Mesendoderm (in vitro differentiated cells): ENCODE data around the gene RPL35.
"Not testable (repeated sequence)": the region's sequence is repeated elsewhere in the genome, so short reads cannot be mapped to it uniquely, and the experiment has no call there.

Source experiments
- DNase-seq: peaks from one replicate; pipeline ENCODE4 v3.0.0; 2013
- H2AK5ac ChIP-seq: 2 replicates; pipeline ENCODE4 v1.6.1; 2013; ENCODE audit warnings: low read length, inconsistent platforms
- H2BK120ac ChIP-seq: 2 replicates; pipeline ENCODE4 v1.6.1; 2013; ENCODE audit warnings: low read depth, mild to moderate bottlenecking, low read length, moderate library complexity, mixed read lengths
- H2BK15ac ChIP-seq: replicated peaks from 2 replicates; pipeline ENCODE4 v1.6.1; 2013; ENCODE audit warnings: low read depth, mild to moderate bottlenecking, moderate library complexity
- H2BK5ac ChIP-seq: 2 replicates; pipeline ENCODE4 v1.6.1; 2013; ENCODE audit warnings: low read length, inconsistent platforms
- H3K18ac ChIP-seq: 2 replicates; pipeline ENCODE4 v1.6.1; 2013; ENCODE audit warnings: mild to moderate bottlenecking, low read length, mixed read lengths
- H3K23ac ChIP-seq: one replicate; pipeline ENCODE4 v1.6.1; 2013; ENCODE audit warnings: low read length
- H3K27ac ChIP-seq: 2 replicates; pipeline ENCODE4 v1.5.1; 2013; ENCODE audit warnings: low read depth, mild to moderate bottlenecking, inconsistent platforms, low read length, moderate library complexity
- H3K27me3 ChIP-seq: 2 replicates; pipeline ENCODE4 v1.6.1; 2013; ENCODE audit warnings: low read length, control low read depth, mild to moderate bottlenecking, inconsistent platforms; ENCODE audit not compliant: insufficient read depth, poor library complexity
- H3K36me3 ChIP-seq: 2 replicates; pipeline ENCODE4 v1.6.1; 2013; ENCODE audit warnings: low read length, inconsistent platforms; ENCODE audit not compliant: control insufficient read depth, insufficient read depth
- H3K4ac ChIP-seq: one replicate; pipeline ENCODE4 v1.6.1; 2013; ENCODE audit warnings: low read depth, mild to moderate bottlenecking, low read length, moderate library complexity
- H3K4me1 ChIP-seq: 2 replicates; pipeline ENCODE4 v1.6.1; 2013; ENCODE audit warnings: low read depth, low read length, inconsistent platforms; ENCODE audit not compliant: control insufficient read depth
- H3K4me2 ChIP-seq: 2 replicates; pipeline ENCODE4 v1.6.1; 2013; ENCODE audit warnings: low read length
- H3K4me3 ChIP-seq: 2 replicates; pipeline ENCODE4 v1.5.1; 2013; ENCODE audit warnings: mild to moderate bottlenecking, low read length
- H3K56ac ChIP-seq: one replicate; pipeline ENCODE4 v1.6.1; 2013; ENCODE audit warnings: low read length
- H3K79me1 ChIP-seq: 2 replicates; pipeline ENCODE4 v1.6.1; 2013; ENCODE audit warnings: low read length, inconsistent platforms
- H3K79me2 ChIP-seq: 2 replicates; pipeline ENCODE4 v1.6.1; 2013; ENCODE audit warnings: mild to moderate bottlenecking, low read length; ENCODE audit not compliant: control insufficient read depth, insufficient read depth
- H3K9ac ChIP-seq: 2 replicates; pipeline ENCODE4 v1.6.1; 2013; ENCODE audit warnings: low read length, inconsistent platforms
- H4K5ac ChIP-seq: one replicate; pipeline ENCODE4 v1.6.1; 2013; ENCODE audit warnings: low read length
- H4K8ac ChIP-seq: one replicate; pipeline ENCODE4 v1.6.1; 2013; ENCODE audit warnings: low read depth, mild to moderate bottlenecking, control low read depth, low read length, moderate library complexity
- WGBS: extraction: QIAGEN DNeasy Blood & Tissue Kit; methylation state at CpG from one replicate; pipeline ENCODE4 v1.1.7; 2013; ENCODE audit warnings: low lambda C conversion rate, missing lambda C conversion rate; ENCODE audit not compliant: insufficient coverage; ENCODE audit errors: extremely low coverage; 5-methylcytosine and 5-hydroxymethylcytosine counted together

The RPL35 gene

DNA sequence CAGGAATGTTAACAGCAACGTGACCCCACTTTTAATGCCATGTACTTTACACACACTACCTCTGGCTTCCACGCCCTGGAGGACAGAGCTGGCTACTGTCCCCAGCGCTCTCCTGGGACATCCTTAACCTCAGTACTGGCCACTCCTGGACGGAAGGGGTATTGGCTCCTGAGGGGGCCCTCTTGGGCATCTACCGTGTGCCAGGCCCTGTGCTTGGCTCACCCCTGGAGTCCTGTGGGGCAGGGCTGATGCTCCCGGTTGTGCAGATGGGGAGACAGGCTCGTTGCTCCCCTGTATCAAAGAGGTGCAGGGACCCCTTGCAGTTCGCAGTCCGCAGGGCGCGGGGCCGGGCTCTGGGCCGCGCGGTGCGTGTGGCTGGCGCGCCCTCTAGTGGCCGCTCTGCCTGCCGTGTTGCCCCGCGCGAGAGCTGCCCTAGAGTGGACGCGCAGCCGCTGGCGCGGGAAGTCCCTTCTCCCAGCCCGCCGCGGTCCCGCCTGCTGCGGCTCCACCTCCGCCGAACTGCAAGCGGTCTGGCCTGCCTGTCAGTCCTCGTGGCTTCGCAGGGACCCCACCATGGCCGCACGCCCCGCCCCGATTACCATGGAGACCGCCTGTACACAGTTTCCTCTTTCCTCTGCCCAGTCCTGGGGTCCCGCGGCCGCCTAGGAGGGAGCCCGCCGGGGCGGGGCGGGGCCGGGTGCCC is 8.8 kb downstream of the RPL35 start, which contains the start of gene WDR38:
Gene WDR38 (plus strand): TSS at position 632 of the 703 bp plus-strand sequence. CDS start 72 bp downstream, outside the sequence.
- no peak within 1 kb of the TSS for H2AK5ac ChIP-seq
- no peak within 1 kb of the TSS for H3K4ac ChIP-seq
- no peaks in the 10 kb centered on the region for H3K4me1 ChIP-seq
- no peak within 1 kb of the TSS for H3K23ac ChIP-seq
- no peak within 1 kb of the TSS for H4K5ac ChIP-seq
- H4K8ac ChIP-seq = no peak within 1 kb of the TSS
- H3K27ac ChIP-seq = no peak within 1 kb of the TSS
- H3K4me3 ChIP-seq = no peak within 1 kb of the TSS
- H2BK5ac ChIP-seq = no peak within 1 kb of the TSS
- no peaks in the 10 kb centered on the region for H3K79me2 ChIP-seq
- H3K79me1 ChIP-seq = peaks cover 2% of the 10 kb centered on the region
- peak within 1 kb of the TSS; percentile 79 for H3K56ac ChIP-seq
- no peak within 1 kb of the TSS for H2BK120ac ChIP-seq
- DNase-seq = peak; percentile 91
- peaks cover 6% of the 10 kb centered on the region for H3K36me3 ChIP-seq
- no peak within 1 kb of the TSS for H3K18ac ChIP-seq
- H3K4me2 ChIP-seq = peak within 1 kb of the TSS; percentile 90
- no CpG with 5 or more reads among the region's 51 CpGs for WGBS
- no peak within 1 kb of the TSS for H2BK15ac ChIP-seq
- no peaks in the 10 kb centered on the region for H3K27me3 ChIP-seq
- H3K9ac ChIP-seq = peak within 1 kb of the TSS; percentile 60

DNA sequence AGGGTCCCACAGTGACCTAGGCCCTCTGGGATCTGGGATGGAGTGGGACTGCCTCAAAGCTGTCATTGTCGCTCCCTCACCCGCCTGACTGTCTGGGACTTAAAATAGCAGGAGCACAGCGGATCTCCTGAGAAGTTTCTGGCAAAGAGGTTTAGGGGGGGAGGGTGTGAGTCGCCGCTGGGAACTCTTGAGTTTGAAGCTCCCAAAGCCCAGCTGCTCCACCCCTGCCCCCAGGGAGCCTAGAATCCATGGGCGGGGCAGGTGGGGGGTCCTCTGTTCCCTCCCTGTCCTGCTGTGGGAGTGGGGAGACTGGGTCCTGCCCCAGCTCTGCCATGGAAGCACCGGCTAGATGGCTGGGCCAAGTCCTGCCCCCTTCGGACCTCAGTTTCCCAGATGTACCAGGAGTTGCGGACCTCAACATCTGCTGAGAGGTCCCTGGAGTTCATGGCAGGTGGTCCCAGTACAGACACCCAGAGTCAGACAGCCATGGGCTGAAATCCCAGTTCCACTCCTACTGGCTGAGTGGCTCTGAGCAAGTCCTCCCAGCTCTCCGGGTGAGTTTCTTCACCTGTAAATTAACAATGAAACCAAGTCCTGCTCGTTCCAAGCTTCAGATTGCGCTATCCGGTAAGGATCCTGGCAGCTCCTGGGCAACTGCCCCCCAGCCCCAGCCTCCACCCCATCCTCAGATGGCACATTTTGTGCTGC is 9.5 kb downstream of the RPL35 start:
- H3K4me2 ChIP-seq = no peak overlapping the region
- H3K9ac ChIP-seq = no peak overlapping the region
- H4K8ac ChIP-seq = no peak overlapping the region
- H3K18ac ChIP-seq = no peak overlapping the region
- H3K27ac ChIP-seq = no peak overlapping the region
- no peak overlapping the region for H2BK120ac ChIP-seq
- H4K5ac ChIP-seq = no peak overlapping the region
- no peak overlapping the region for H3K4ac ChIP-seq
- no peaks in the 10 kb centered on the region for H3K4me1 ChIP-seq
- DNase-seq = no peak
- H3K79me1 ChIP-seq = no peaks in the 10 kb centered on the region
- WGBS = no CpG with 5 or more reads among the region's 13 CpGs
- peaks cover 1% of the 10 kb centered on the region for H3K36me3 ChIP-seq
- no peak overlapping the region for H2BK15ac ChIP-seq
- no peak overlapping the region for H2AK5ac ChIP-seq
- H3K27me3 ChIP-seq = no peaks in the 10 kb centered on the region
- H3K4me3 ChIP-seq = no peak overlapping the region
- no peak overlapping the region for H2BK5ac ChIP-seq
- H3K23ac ChIP-seq = no peak overlapping the region
- no peaks in the 10 kb centered on the region for H3K79me2 ChIP-seq
- H3K56ac ChIP-seq = no peak overlapping the region

DNA sequence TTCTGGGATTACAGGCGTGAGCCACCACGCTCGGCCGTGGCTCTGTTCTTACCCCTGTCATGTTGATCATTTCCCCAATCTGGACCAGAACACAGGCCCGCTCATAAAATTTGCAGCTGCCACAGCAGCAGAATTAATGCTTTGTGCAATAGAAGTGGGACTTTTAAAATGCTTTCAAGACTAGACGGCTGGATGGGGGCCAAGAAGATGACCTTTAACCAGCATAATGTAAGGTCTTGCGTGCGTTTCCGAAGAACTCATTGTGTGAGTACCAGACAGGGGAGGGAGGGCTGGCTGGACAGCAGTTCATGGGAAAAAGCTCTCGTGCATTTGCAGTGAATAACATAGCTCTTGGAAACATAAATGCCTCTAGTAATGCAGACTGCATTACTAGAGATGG is 12.0 kb downstream of the RPL35 start:
- H3K4me1 ChIP-seq = no peaks in the 10 kb centered on the region
- no peak overlapping the region for H3K27ac ChIP-seq
- no peak overlapping the region for H3K23ac ChIP-seq
- no peak overlapping the region for H3K4me2 ChIP-seq
- no peaks in the 10 kb centered on the region for H3K79me2 ChIP-seq
- no peak overlapping the region for H4K8ac ChIP-seq
- H3K4me3 ChIP-seq = no peak overlapping the region
- H3K56ac ChIP-seq = no peak overlapping the region
- H3K9ac ChIP-seq = no peak overlapping the region
- H2BK5ac ChIP-seq = no peak overlapping the region
- no peaks in the 10 kb centered on the region for H3K79me1 ChIP-seq
- H3K18ac ChIP-seq = no peak overlapping the region
- no CpG with 5 or more reads among the region's 10 CpGs for WGBS
- no peaks in the 10 kb centered on the region for H3K36me3 ChIP-seq
- H2BK15ac ChIP-seq = no peak overlapping the region
- no peak overlapping the region for H4K5ac ChIP-seq
- no peak overlapping the region for H2AK5ac ChIP-seq
- H3K4ac ChIP-seq = no peak overlapping the region
- DNase-seq = no peak
- no peak overlapping the region for H2BK120ac ChIP-seq
- no peaks in the 10 kb centered on the region for H3K27me3 ChIP-seq

DNA sequence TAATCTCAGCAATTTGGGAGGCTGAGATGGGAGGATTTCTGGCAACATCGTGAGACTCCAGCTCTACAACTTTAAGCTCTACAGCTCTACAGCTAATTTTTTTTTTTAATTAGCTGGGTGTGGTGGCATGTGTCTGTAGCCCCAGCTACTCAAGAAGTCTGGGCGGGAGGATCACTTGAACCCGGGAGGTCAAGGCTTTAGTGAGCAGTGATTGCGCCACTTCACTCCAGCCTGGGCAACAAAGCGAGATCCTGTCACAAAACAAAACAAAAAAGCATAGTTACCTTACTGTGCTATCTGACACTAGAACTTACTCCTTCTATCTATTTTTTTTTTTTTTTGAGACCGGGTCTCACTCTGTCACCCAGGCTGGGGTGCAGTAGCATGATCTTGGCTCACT is 14.8 kb downstream of the RPL35 start:
- H3K23ac ChIP-seq = no peak overlapping the region
- H3K36me3 ChIP-seq = no peaks in the 10 kb centered on the region
- H2AK5ac ChIP-seq = no peak overlapping the region
- no peak overlapping the region for H3K4ac ChIP-seq
- H3K56ac ChIP-seq = no peak overlapping the region
- H3K4me2 ChIP-seq = no peak overlapping the region
- H3K9ac ChIP-seq = no peak overlapping the region
- no peaks in the 10 kb centered on the region for H3K79me2 ChIP-seq
- H3K4me1 ChIP-seq = no peaks in the 10 kb centered on the region
- no peak for DNase-seq
- H3K27ac ChIP-seq = no peak overlapping the region
- no peak overlapping the region for H4K8ac ChIP-seq
- H3K4me3 ChIP-seq = no peak overlapping the region
- H3K18ac ChIP-seq = no peak overlapping the region
- no CpG with 5 or more reads among the region's 6 CpGs for WGBS
- no peak overlapping the region for H2BK120ac ChIP-seq
- no peaks in the 10 kb centered on the region for H3K27me3 ChIP-seq
- no peak overlapping the region for H2BK15ac ChIP-seq
- H2BK5ac ChIP-seq = no peak overlapping the region
- H3K79me1 ChIP-seq = no peaks in the 10 kb centered on the region
- no peak overlapping the region for H4K5ac ChIP-seq

DNA sequence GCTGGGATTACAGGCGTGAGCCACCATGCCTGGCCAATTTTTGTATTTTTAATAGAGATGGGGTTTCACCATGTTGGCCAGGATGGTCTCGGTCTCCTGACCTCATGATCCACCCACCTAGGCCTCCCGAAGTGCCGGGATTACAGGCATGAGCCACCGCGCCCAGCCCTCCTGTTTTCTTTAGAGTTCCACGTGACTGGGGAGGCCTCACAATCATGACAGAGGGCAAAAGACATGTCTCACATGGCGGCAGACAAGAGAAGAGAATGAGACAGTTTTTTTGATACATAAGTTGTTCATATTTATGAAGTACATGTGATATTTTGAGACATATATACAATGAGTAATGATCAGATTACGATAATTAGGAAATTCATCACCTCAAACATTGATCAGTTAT is 15.3 kb downstream of the RPL35 start:
- not testable (repeated sequence) for H3K9ac ChIP-seq, H3K79me1 ChIP-seq, DNase-seq, H3K79me2 ChIP-seq, H3K4ac ChIP-seq, H3K18ac ChIP-seq, H3K4me1 ChIP-seq, H3K4me2 ChIP-seq, H3K27ac ChIP-seq, H3K36me3 ChIP-seq, H3K23ac ChIP-seq, H2AK5ac ChIP-seq, H4K5ac ChIP-seq, H2BK5ac ChIP-seq, H2BK120ac ChIP-seq, H2BK15ac ChIP-seq, H3K4me3 ChIP-seq, H3K27me3 ChIP-seq, H4K8ac ChIP-seq, H3K56ac ChIP-seq
- WGBS = no CpG with 5 or more reads among the region's 9 CpGs
